ENCODE measurements around the gene FRAT2. TPM values are rescaled to one million over a fixed set of nuclear protein-coding genes. Genes with fewer than 3 reads are reported as not detected.
A peak's percentile ranks its signal among the peaks of the same experiment; 100 is the strongest.

FRAT2 gene
- total RNA-seq, 3 donors from 2014 or later: 12.2 to 24.1 (median 15.4) TPM

DNA sequence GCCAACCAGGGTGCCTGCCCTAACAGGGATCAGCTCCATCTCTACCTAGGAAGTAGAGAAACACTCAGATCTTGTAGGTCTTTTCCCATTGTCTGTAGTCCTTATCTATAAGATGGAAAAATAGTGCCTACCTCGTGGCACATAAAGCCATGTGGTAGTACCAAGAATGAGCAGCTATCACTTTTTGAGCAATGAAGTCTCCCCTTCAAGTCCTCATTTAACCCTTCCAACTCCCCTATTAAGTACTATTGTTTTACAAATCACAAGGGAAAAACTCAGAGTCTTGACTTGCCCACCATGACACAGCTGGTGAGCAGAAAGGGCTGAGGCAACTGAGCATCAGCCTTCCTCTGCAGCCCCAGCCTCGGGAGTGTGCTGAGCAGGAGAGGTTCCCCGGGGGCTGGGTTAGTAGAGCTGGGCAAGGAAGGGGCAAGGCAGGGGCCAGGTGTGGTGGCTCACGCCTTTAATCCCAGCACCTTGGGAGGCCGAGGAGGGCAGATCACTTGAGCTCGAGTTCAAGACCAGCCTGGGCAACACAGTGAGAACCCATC, 3.3 kb downstream of the FRAT2 start:
- intact Hi-C loops (cut with DNase I; ENCODE audit: low total_unique reads): loop anchor here (5.0 kb wide), 1 partner anchor 166 kb away; the partner anchor contains the start of genes MMS19 and UBTD1
- no peak for DNase-seq (ENCODE audit: low spot score in 2 of 2)
- Histone ChIP-seq H3K4me1 (peaks cover 4 to 9% of the 10 kb centered on the region in 2 donors), H3K27ac (peak overlapping the region; percentile 96 to 97), H3K27me3 (no peaks in the 10 kb centered on the region), H3K36me3 (no peaks in the 10 kb centered on the region), H3K9me3 (no peaks in the 10 kb centered on the region), H3K4me3 (peak overlapping the region in 2 of 3 donors; percentile 89 to 98)
- no peak for TF ChIP-seq CTCF (IDR thresholded peaks at IDR 0.05)
- no peak for TF ChIP-seq POLR2A (IDR thresholded peaks at IDR 0.05)
- no peak for TF ChIP-seq POLR2AphosphoS5 (IDR thresholded peaks at IDR 0.05)

GRCh38 chr10:97329766-97330165, 4.8 kb downstream of the FRAT2 start:
- Histone ChIP-seq H3K36me3 (no peaks in the 10 kb centered on the region), H3K4me3 (no peak overlapping the region), H3K9me3 (no peaks in the 10 kb centered on the region), H3K4me1 (peaks cover 4 to 9% of the 10 kb centered on the region in 2 donors), H3K27ac (no peak overlapping the region), H3K27me3 (no peaks in the 10 kb centered on the region)
- TF ChIP-seq POLR2AphosphoS5 (IDR thresholded peaks at IDR 0.05): no peak
- no peak for TF ChIP-seq POLR2A (IDR thresholded peaks at IDR 0.05)
- TF ChIP-seq CTCF (IDR thresholded peaks at IDR 0.05): no peak
- no peak for DNase-seq (ENCODE audit: low spot score in 2 of 2)
- intact Hi-C loops (cut with DNase I; ENCODE audit: low total_unique reads): loop anchor here (5.0 kb wide), 1 partner anchor 168 kb away; the partner anchor contains the start of genes MMS19 and UBTD1

- H3K4me3 ChIP-seq: no peak overlapping the region
- no peaks in the 10 kb centered on the region for H3K36me3 ChIP-seq
- TF ChIP-seq POLR2AphosphoS5 (IDR thresholded peaks at IDR 0.05) (no peak), CTCF (IDR thresholded peaks at IDR 0.05) (no peak)
- intact Hi-C loops (cut with DNase I; ENCODE audit: low total_unique reads): no loop called here
- peaks cover 4 to 9% of the 10 kb centered on the region in 2 donors for H3K4me1 ChIP-seq
- DNase-seq (ENCODE audit: low spot score in 2 of 2): no peak
- H3K27ac ChIP-seq: peak overlapping the region in 1 of 2 donors; percentile 19
- H3K27me3 ChIP-seq: no peaks in the 10 kb centered on the region
- no peaks in the 10 kb centered on the region for H3K9me3 ChIP-seq
These were observed 5.7 kb downstream of the FRAT2 start for GRCh38 chr10:97328646-97329453.

GRCh38 chr10:97327348-97328294, 6.9 kb downstream of the FRAT2 start:
- H3K27me3 ChIP-seq: no peaks in the 10 kb centered on the region
- DNase-seq (ENCODE audit: low spot score in 2 of 2): no peak
- H3K27ac ChIP-seq: peak overlapping the region; percentile 19 to 36
- no peaks in the 10 kb centered on the region for H3K36me3 ChIP-seq
- TF ChIP-seq CTCF (IDR thresholded peaks at IDR 0.05): no peak
- TF ChIP-seq POLR2AphosphoS5 (IDR thresholded peaks at IDR 0.05): no peak
- TF ChIP-seq POLR2A (IDR thresholded peaks at IDR 0.05): no peak
- H3K4me1 ChIP-seq: peaks cover 4 to 9% of the 10 kb centered on the region in 2 donors
- H3K9me3 ChIP-seq: no peaks in the 10 kb centered on the region
- no peak overlapping the region for H3K4me3 ChIP-seq
- intact Hi-C loops (cut with DNase I; ENCODE audit: low total_unique reads): no loop called here

Measured in breast epithelium (tissue), 4 donors.